ENCODE measurements around the gene SMG7.

SMG7 gene

DNA sequence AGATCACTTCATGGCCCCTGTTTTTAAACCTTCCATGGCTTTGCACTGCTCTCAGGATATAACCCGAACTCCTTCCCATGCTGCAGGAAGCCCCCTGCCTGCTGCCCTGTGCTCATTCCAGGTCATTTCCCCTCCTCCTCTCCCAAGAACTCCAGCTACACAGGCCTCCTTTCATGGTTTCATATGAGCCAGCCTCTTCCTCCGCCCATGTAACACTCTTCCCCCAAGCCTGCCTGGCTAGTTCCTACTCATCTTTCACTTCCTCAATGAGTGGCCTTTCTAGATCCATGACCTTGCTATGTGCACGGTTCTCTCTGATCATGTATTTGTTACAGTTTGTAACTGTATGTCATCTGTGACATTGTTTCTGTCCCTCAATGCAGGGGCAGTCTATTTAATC is 121.1 kb downstream of the SMG7 start:
- DNase-seq, result no peak

DNA sequence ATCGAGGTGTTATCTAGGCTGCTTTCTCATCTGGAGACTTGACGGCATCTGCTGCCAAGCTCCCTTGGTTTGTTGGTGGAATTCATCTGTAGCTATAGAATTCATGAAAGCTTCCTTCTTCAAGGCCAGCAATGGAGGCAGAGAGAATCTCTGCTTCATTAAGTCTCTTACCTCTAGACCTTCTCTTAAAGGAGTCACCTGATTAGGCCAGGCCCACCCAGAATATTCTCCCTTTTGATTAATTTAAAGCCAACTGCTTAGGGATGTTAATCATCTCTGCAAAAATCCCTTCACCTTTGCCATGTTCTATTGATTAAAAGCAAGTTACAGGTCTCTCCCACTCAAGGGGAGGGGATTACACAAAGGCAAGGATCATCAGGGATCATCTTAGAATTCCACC is 123.2 kb downstream of the SMG7 start:
- no peak for DNase-seq

DNA sequence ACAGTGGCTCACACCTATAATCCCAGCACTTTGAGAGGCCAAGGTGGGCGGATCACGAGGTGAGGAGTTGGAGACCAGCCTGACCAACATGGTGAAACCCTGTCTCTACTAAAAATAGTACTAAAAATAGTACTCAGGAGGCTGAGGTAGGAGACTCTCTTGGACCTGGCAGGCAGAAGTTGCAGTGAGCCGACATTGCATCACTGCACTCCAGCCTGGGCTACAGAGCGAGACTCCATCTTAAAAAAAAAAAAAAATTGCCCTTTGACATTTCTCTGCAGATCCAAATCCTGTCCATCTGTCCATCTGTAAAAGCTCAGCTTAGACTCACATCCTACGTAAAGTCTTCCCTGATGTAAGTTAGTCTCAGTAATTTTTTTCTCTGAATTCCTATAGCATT is 124.2 kb downstream of the SMG7 start:
- DNase-seq, result no peak

DNA sequence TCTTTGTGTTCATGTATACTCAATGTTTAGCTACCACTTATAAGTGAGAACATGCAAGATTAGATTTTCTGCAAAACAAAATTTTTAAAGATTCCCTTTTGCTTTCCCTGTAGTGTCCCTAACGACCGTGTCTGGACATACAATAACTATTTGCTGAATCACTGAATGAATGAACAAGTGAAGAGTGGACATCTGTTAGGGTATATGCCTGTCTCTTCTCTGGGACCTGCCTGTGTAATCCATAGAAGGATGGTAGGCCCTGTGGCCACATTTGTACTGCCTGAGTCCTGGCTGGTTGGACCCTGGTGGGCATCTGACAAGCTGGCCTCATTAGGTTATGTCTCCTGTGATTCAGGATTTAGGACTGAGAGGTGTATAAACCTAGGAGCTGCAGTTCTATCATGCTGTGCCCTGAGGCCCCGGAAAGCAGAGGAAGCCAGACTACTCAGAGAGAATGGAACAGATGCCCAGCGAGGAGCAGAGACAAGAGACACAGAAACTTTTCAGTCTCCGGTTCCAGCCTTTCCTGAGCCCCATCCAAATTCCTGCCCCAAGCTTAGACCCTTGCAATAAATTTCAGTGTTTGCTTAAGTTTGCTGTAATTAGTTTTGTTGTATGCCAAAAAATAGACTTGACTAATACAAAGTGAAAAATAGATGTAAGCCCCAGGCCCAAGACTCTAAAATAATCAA is 125.5 kb downstream of the SMG7 start:
- no peak for DNase-seq

DNA sequence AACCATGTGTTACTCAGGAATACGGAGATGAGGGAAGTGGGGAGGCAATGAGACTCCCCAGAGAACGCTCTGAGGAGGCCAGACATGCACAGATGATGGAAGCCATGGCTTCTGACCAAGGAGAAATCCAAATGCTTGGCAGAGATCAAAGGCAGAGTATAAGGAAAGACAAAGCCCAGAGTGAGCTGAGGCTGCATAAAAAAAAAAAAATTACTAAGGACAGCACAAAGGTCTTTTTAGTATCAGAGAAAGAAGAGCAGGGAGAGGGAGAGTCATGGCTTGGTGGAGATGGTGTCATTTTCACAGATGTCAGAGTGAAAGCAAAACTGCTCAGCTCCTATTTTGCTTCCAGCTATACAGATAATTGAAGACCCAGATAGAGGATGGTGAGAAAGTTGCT is 126.1 kb downstream of the SMG7 start:
- no peak for DNase-seq

DNA sequence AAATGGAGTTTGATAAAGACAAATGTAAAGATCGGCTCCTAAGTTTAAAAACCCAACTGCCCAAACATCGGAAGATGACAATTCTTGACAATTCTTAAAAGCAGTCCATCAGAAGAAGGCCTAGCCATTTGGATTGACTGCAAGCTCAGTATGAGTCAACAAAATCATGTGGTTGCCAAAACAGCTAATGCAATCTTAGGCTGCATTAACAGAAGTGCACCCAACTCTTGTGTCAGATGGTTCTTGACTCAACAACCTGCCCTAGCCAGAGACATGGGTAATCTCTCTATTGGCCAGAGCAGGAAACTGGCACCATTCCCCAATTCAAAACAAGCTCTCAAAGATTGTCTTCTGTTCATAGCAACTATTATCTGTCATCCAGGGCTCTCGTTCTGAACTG is 127.8 kb downstream of the SMG7 start:
- DNase-seq, result no peak

DNA sequence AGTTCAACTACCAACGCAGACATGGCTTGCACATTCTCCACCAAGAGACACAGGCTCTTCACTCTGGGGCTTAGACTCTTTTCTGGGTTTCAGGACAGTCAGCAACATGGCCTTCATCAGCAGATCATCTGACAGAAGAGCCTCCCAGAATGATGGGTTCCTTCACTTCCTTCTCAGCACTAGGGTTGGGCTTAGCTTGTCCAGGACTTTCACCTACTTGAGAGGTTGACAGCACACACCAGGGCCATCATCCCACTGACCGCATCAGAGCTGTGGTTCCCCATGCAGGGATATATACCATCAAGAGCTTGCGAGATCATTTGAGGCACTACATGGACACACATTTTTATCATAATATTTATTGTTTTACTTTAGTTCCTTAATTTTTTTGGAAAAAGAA is 128.3 kb downstream of the SMG7 start:
- no peak for DNase-seq

DNA sequence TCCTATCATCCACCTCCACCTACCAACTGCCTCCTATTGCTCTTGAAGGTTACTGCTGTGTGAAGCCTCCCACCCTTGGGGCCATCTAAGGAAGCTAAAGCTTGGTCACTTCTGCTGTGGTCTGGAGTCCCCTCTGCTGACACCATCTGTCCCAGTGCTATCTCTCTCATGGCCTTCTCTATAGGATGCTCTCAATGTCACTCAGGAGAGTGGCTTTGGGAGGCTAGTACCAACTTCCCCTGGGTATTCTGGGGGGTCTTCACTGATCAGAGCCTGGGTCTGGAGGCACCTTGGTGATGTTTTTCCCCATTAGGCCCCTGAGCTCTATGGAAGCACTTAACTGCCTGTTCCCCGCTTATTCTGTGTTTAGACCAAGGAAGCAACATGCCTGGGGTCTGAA is 130.2 kb downstream of the SMG7 start:
- no peak for DNase-seq
